Right atrium auricular region (tissue), 2 donors: ENCODE data around the gene NINJ2. TPM values are rescaled to one million over a fixed set of nuclear protein-coding genes. Genes with fewer than 3 reads are reported as not detected.

Experiments
- DNase-seq: peaks from one replicate; pipeline ENCODE4 v3.0.0-alpha.2; 2019; ENCODE audit warnings: low spot score
- H3K27ac ChIP-seq, 2 donors: fragments of 200-600 bp; sonication (generic); 1 replicate in 1 of 2; 2 replicates in 1 of 2; pipeline ENCODE4 v1.5.1; 2016 to 2019
- H3K27me3 ChIP-seq, 2 donors: fragments of 200-600 bp; sonication (generic); one replicate each; pipeline versions ENCODE4 v1.5.1 to v1.6.0; 2017 to 2019
- H3K36me3 ChIP-seq: fragments of 200-600 bp; sonication (generic); one replicate; pipeline ENCODE4 v1.5.1; 2016
- H3K4me1 ChIP-seq, 2 donors: fragments of 200-600 bp; sonication (generic); one replicate each; pipeline versions ENCODE4 v1.5.1 to v1.6.0; 2017 to 2019
- H3K4me3 ChIP-seq, 2 donors: fragments of 200-600 bp; sonication (generic); 1 replicate in 1 of 2; 2 replicates in 1 of 2; pipeline ENCODE4 v1.5.1; 2017 to 2019; ENCODE audit warnings: mild to moderate bottlenecking in 1 of 2, moderate library complexity in 1 of 2
- H3K9me3 ChIP-seq, 2 donors: fragments of 200-600 bp; sonication (generic); one replicate each; pipeline ENCODE4 v1.5.1; 2019
- CTCF ChIP-seq, 2 donors: fragments of 200-600 bp; sonication (generic); IDR thresholded peaks; one replicate each; pipeline ENCODE4 v1.5.1; 2019; ENCODE audit warnings: antibody characterized with exemption in 2 of 2
- total RNA-seq, 2 donors: library from RNA; depleted of rRNA; stranded (reverse); fragments of >200 nt; gene quantifications; one replicate each; pipeline ENCODE4 v1.1.0, GENCODE V29; 2016

The NINJ2 gene
- total RNA-seq, 2 donors from 2014 or later, result 5.4 to 8.8 TPM

DNA sequence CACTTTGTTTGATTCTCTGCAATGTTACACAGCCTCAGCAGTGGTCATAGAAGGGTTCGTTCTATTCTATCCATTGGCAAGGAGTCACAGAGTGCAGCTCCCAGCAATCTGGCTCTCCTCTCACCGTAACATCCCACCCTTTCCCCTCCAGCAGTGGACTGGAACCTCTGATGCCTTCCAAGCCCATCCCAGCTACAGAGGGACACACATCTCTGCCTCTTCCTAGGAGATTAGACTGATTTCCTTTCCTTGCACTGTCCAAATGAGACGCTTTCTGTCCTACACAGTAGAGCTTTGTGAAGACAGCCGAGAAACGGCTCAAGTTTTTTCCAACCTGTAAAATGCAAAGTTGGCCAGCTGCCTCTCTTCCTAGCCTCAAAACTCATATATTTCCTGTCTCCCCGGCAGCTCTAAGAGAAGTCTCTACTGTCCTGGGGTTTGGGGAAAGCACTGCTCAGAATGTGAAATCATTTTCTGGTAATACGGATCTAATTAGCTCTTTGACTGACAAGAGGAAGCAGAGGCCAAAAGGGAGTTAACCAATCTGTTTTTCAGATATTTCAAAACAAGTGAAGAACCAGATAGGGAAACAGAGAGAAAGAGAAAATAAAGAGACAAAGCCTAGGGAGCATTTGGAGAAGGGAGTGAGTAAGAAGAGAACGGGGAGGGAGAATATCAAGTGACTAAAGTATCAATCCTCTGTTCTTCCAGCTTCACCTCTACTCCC lies 516 bp downstream of the NINJ2 start:
- Histone ChIP-seq H3K36me3 (no peaks in the 10 kb centered on the region), H3K4me3 (peak overlapping the region; percentile 2 to 34), H3K4me1 (peaks cover 0 to 38% of the 10 kb centered on the region in 2 donors), H3K27me3 (no peaks in the 10 kb centered on the region), H3K27ac (peak overlapping the region; percentile 34 to 64), H3K9me3 (no peaks in the 10 kb centered on the region)
- DNase-seq, result no peak
- TF ChIP-seq CTCF (IDR thresholded peaks at IDR 0.05), result no peak

DNA sequence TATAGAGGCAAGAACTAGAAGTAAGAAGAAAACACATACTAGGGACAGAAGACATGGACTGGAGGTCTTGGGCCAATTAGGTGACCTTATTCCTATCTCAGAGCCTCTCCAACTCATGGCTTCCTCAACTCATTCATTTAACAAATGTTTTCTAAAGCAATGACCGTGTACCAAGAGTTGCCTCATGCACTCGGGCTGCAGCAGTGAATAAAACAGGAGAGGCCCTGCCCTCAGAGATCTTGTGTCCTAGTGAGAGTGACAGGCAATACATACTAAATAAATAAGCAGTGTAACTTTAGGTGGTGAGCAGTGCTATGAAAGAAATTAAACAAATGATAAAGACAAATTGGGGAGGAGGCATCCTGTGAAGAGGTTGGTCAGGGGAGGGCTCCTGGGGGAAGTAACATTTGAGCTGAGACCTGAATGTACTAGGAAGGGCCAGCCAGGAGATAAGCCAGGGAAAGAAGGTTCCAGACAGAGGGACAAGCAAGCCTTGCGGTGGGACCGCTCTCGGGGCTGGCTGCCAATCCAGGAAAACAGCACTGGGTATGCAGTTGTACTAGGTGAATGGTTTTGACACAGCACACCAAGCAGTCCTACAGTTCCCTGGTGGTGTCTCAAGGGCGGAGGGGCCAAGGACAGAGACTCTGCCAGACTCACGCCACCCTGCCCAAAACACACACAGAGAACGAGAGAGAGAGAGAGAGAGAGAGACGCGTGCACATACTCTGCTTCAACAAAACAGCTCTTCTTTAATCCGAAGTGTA lies 1.3 kb downstream of the NINJ2 start:
- H3K27me3 ChIP-seq, result no peaks in the 10 kb centered on the region
- H3K4me3 ChIP-seq, result peak overlapping the region in 1 of 2 donors; percentile 34
- H3K9me3 ChIP-seq, result no peaks in the 10 kb centered on the region
- no peak for DNase-seq
- peak overlapping the region; percentile 34 to 64 for H3K27ac ChIP-seq
- H3K36me3 ChIP-seq, result no peaks in the 10 kb centered on the region
- peaks cover 0 to 31% of the 10 kb centered on the region in 2 donors for H3K4me1 ChIP-seq
- TF ChIP-seq CTCF (IDR thresholded peaks at IDR 0.05), result no peak

DNA sequence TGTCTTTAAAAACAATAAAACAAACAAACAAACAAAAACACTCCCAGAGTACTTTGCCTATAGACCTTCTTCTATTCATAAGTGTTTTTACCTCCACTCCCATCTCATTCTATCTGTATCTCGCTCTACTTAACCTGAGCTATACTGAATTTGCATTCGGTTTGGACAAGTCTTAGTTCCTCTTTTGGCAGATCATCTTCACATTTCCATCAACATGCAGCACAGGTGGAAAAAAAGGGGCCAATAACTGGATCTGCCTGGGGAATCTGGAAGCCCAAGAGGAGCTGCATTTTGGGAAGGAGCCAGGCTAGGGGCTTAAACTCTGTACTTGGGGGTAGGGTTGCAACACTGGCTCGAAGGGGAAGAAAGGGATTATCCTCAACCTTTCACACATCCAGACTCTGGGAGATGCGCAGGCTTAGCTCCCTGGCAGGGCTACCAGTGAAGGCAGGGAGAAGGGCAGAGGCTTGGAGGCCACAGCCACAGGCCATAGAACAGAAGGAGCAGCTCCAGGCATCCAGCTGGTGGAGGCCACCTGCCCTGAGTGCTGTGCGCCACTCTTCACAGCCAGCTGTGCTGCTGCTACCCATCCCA lies 4.1 kb downstream of the NINJ2 start:
- H3K9me3 ChIP-seq, result no peaks in the 10 kb centered on the region
- no peak for TF ChIP-seq CTCF (IDR thresholded peaks at IDR 0.05)
- no peak overlapping the region for H3K4me3 ChIP-seq

DNA sequence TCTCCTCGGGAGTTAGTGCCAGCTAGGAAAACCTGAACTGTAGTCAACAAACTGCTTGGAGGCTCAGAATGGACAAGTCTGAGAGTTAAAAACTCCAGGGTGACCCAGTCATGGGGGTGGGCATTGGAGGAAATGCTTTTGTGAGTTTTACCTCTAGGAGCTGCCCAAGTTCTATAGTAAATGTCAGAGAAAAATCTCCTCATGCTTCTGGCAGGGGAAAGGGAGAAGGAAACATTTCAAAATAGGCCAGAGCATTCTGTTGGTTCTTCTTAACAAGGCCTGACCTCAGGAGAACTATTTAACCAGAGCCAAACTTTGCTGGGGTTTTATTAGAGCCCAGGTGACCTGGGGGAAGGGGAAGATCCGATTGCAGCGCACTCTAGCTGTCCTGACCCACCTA lies 12.3 kb downstream of the NINJ2 start:
- TF ChIP-seq CTCF (IDR thresholded peaks at IDR 0.05), result peak in 1 of 2 donors; percentile 35
- H3K4me1 ChIP-seq, result peaks cover 0 to 24% of the 10 kb centered on the region in 2 donors
- H3K27me3 ChIP-seq, result no peaks in the 10 kb centered on the region
- H3K9me3 ChIP-seq, result no peaks in the 10 kb centered on the region
- no peaks in the 10 kb centered on the region for H3K36me3 ChIP-seq
- DNase-seq, result no peak
- H3K27ac ChIP-seq, result no peak overlapping the region
- H3K4me3 ChIP-seq, result no peak overlapping the region

More for the DNA sequence above, 4.1 kb downstream of the NINJ2 start:
- H3K36me3 ChIP-seq, result no peaks in the 10 kb centered on the region
- H3K27ac ChIP-seq, result no peak overlapping the region
- no peak for DNase-seq
- H3K27me3 ChIP-seq, result no peaks in the 10 kb centered on the region
- peaks cover 0 to 27% of the 10 kb centered on the region in 2 donors for H3K4me1 ChIP-seq

GRCh38 chr12:647385-648085 lies 15.7 kb downstream of the NINJ2 start:
- no peak for TF ChIP-seq CTCF (IDR thresholded peaks at IDR 0.05)
- Histone ChIP-seq H3K27me3 (no peaks in the 10 kb centered on the region), H3K4me1 (peaks cover 0 to 56% of the 10 kb centered on the region in 2 donors), H3K4me3 (no peak overlapping the region), H3K36me3 (no peaks in the 10 kb centered on the region), H3K9me3 (no peaks in the 10 kb centered on the region), H3K27ac (peak overlapping the region; percentile 97 to 99)
- DNase-seq, result no peak
